ENCODE data around the gene WASHC4. TPM values are rescaled to one million over a fixed set of nuclear protein-coding genes. Genes with fewer than 3 reads are reported as not detected.

The WASHC4 gene
- total RNA-seq, 1 experiment from 2014 or later = 41.2 TPM

GRCh38 chr12:105116969-105117368, 9.4 kb downstream of the WASHC4 start:
- Histone ChIP-seq H4K5ac (ENCODE audit: insufficient read length, low read depth, low read length) (no peak overlapping the region), H3K27ac (ENCODE audit: insufficient read length, low read depth, low read length) (no peak overlapping the region), H3K4ac (ENCODE audit: low read depth, low read length) (no peak overlapping the region), H3K14ac (ENCODE audit: insufficient read depth, low read length) (no peak overlapping the region), H2AFZ (ENCODE audit: low read length) (no peak overlapping the region), H3T11ph (ENCODE audit: low read length) (no peak overlapping the region), H4K91ac (ENCODE audit: insufficient read length, low read depth, low read length) (no peak overlapping the region), H2AK5ac (ENCODE audit: insufficient read length, low read length) (no peak overlapping the region), H4K8ac (replicated peaks; ENCODE audit: insufficient read length, low read depth, low read length) (no peak overlapping the region), H2BK5ac (ENCODE audit: insufficient read length, low read length) (no peak overlapping the region), H2BK15ac (ENCODE audit: low read depth, low read length) (no peak overlapping the region), H2BK20ac (ENCODE audit: low read depth, low read length, poor library complexity, severe bottlenecking) (no peak overlapping the region), H3K56ac (ENCODE audit: insufficient read length, low read depth, low read length) (no peak overlapping the region), H3K4me1 (ENCODE audit: insufficient read depth, low read length) (no peaks in the 10 kb centered on the region; the same call in 1 of the 2 replicates), H3K27me3 (ENCODE audit: insufficient read depth, low read length) (no peaks in the 10 kb centered on the region), H2BK120ac (ENCODE audit: low read depth, low read length, poor library complexity, severe bottlenecking) (no peak overlapping the region), H4K20me1 (ENCODE audit: control insufficient read depth, insufficient read depth, insufficient read length) (no peaks in the 10 kb centered on the region), H3K23me2 (ENCODE audit: insufficient read length, low read depth, low read length, poor library complexity, severe bottlenecking) (no peaks in the 10 kb centered on the region), H3K9ac (ENCODE audit: extremely low read depth, insufficient read length, low read length) (no peak overlapping the region), H2BK12ac (ENCODE audit: insufficient read length, low read depth, low read length) (no peak overlapping the region), H3K79me2 (ENCODE audit: insufficient read depth, low read length) (peaks cover 2% of the 10 kb centered on the region; the same call in 1 of the 2 replicates), H3K79me1 (ENCODE audit: insufficient read depth, low read depth, low read length, poor library complexity, severe bottlenecking) (no peaks in the 10 kb centered on the region), H3K9me3 (ENCODE audit: control insufficient read depth, low read depth, low read length) (no peaks in the 10 kb centered on the region), H3K23ac (ENCODE audit: insufficient read length, low read depth, low read length) (no peak overlapping the region), H3K18ac (ENCODE audit: insufficient read length, low read depth, low read length) (no peak overlapping the region), H3K4me2 (ENCODE audit: insufficient read depth, insufficient read length, low read length) (no peak overlapping the region)
- no CpG with 5 or more reads among the region's 1 CpG for WGBS (ENCODE audit: extremely low coverage, insufficient read length, low lambda C conversion rate)
- DNase-seq = no peak
- TF ChIP-seq CTCF (conservative IDR thresholded peaks at IDR 0.05) = no peak
- Mint-ChIP-seq H3K4me1 (peaks cover 8 to 19% of the 10 kb centered on the region in 2 experiments), H3K27ac (no peak overlapping the region), H3K9me3 (no peaks in the 10 kb centered on the region), H3K27me3 (ENCODE audit: low read depth) (no peaks in the 10 kb centered on the region), H3K4me3 (no peak overlapping the region), H3K36me3 (ENCODE audit: insufficient read depth in 1 of 3, low read depth in 3 of 3) (peaks cover 29 to 81% (median 72%) of the 10 kb centered on the region in 3 experiments; a peak in 6 of 7 replicates)
